Sigmoid colon (tissue), 4 donors: ENCODE results near the gene CRAT.

Experiments used
- EP300 ChIP-seq, 4 donors: sonication (generic); formaldehyde crosslinking; IDR thresholded peaks; one replicate each; pipeline ENCODE4 v1.6.1; 2017; ENCODE audit warnings: antibody characterized with exemption in 4 of 4
- POLR2A ChIP-seq, 2 donors: fragments of 450-650 bp; IDR thresholded peaks; one replicate each; pipeline ENCODE4 v1.6.1; 2016; ENCODE audit warnings: antibody characterized with exemption in 2 of 2, mild to moderate bottlenecking in 2 of 2, moderate library complexity in 2 of 2
- POLR2AphosphoS5 ChIP-seq, 4 donors: sonication (generic); formaldehyde crosslinking; IDR thresholded peaks; one replicate each; pipeline ENCODE4 v1.6.1; 2017; ENCODE audit warnings: antibody characterized with exemption in 4 of 4
- TF ChIP-seq, protein P1 (sequence below), 4 experiments: fragments of 450-650 bp in 3 of 4; fragments of 200-600 bp in 1 of 4; IDR thresholded peaks; one replicate each; pipeline ENCODE4 v1.5.1; 2016 to 2019; ENCODE audit warnings: antibody characterized with exemption in 4 of 4, mild to moderate bottlenecking in 3 of 4, moderate library complexity in 2 of 4

- TF ChIP-seq, protein P1, sequence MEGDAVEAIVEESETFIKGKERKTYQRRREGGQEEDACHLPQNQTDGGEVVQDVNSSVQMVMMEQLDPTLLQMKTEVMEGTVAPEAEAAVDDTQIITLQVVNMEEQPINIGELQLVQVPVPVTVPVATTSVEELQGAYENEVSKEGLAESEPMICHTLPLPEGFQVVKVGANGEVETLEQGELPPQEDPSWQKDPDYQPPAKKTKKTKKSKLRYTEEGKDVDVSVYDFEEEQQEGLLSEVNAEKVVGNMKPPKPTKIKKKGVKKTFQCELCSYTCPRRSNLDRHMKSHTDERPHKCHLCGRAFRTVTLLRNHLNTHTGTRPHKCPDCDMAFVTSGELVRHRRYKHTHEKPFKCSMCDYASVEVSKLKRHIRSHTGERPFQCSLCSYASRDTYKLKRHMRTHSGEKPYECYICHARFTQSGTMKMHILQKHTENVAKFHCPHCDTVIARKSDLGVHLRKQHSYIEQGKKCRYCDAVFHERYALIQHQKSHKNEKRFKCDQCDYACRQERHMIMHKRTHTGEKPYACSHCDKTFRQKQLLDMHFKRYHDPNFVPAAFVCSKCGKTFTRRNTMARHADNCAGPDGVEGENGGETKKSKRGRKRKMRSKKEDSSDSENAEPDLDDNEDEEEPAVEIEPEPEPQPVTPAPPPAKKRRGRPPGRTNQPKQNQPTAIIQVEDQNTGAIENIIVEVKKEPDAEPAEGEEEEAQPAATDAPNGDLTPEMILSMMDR (IDR thresholded peaks at IDR 0.05), result no peak
- TF ChIP-seq EP300 (IDR thresholded peaks at IDR 0.05) (peak in 1 of 4 donors; percentile 17), POLR2AphosphoS5 (IDR thresholded peaks at IDR 0.05) (peak; percentile 47 to 73 (median 48)), POLR2A (IDR thresholded peaks at IDR 0.05) (no peak)
These were observed 28.1 kb upstream of the CRAT start for GRCh38 chr9:129138476-129139232.
